Gastrocnemius medialis (tissue), 4 donors: ENCODE results near the gene CTBS.
"Not testable (repeated sequence)": the region's sequence is repeated elsewhere in the genome, so short reads cannot be mapped to it uniquely, and the experiment has no call there.

Source experiments
- CTCF ChIP-seq, 5 experiments: fragments of 450-650 bp in 3 of 5; fragments of 200-600 bp in 2 of 5; sonication (generic) in 2 of 5; IDR thresholded peaks in 4 of 5; conservative IDR thresholded peaks in 1 of 5; 1 replicate in 4 of 5; 2 replicates in 1 of 5; pipeline ENCODE4 v1.5.1; 2016 to 2019; ENCODE audit warnings: antibody characterized with exemption in 5 of 5, mild to moderate bottlenecking in 3 of 5, moderate library complexity in 3 of 5
- POLR2A ChIP-seq, 2 donors: fragments of 450-650 bp; IDR thresholded peaks; one replicate each; pipeline ENCODE4 v1.6.1; 2017; ENCODE audit warnings: antibody characterized with exemption in 2 of 2, mild to moderate bottlenecking in 2 of 2, moderate library complexity in 2 of 2

- TF ChIP-seq CTCF (IDR thresholded peaks at IDR 0.05 in 4 of 5, conservative IDR thresholded peaks at IDR 0.05 in 1 of 5); POLR2A (IDR thresholded peaks at IDR 0.05): not testable (repeated sequence)
These were observed 20.7 kb upstream of the CTBS start for GRCh38 chr1:84594959-84595358.
